HepG2 (cell line): ENCODE data around the gene PYGO2. TPM values are rescaled to one million over a fixed set of nuclear protein-coding genes. Genes with fewer than 3 reads are reported as not detected.

ENCODE experiments used
- DMAP1 ChIP-seq: IDR thresholded peaks from 2 replicates; pipeline ENCODE4 v1.6.1; 2016
- IRF9 ChIP-seq: sonication (generic); formaldehyde crosslinking; IDR thresholded peaks from 2 replicates; pipeline ENCODE4 v1.8.0; 2022; ENCODE audit warnings: missing genetic modification reagents, mild to moderate bottlenecking, borderline replicate concordance
- PRDM10 ChIP-seq: sonication (generic); formaldehyde crosslinking; IDR thresholded peaks from 2 replicates; pipeline ENCODE4 v1.4.0; 2020; ENCODE audit warnings: low read depth, missing genetic modification reagents
- SALL1 ChIP-seq: sonication (generic); formaldehyde crosslinking; IDR thresholded peaks from 2 replicates; pipeline ENCODE4 v1.8.0; 2022; ENCODE audit warnings: mild to moderate bottlenecking, missing genetic modification reagents
- ZBED4 ChIP-seq: sonication (generic); formaldehyde crosslinking; IDR thresholded peaks from 2 replicates; pipeline ENCODE4 v1.4.0; 2020; ENCODE audit warnings: missing genetic modification reagents, borderline replicate concordance
- ZBTB7B ChIP-seq: sonication (generic); formaldehyde crosslinking; IDR thresholded peaks from 2 replicates; pipeline ENCODE4 v1.4.0; 2020; ENCODE audit warnings: missing genetic modification reagents
- ZNF205 ChIP-seq: IDR thresholded peaks from 2 replicates; pipeline ENCODE4 v1.6.1; 2018; ENCODE audit warnings: missing biosample characterization, missing genetic modification reagents
- ZNF329 ChIP-seq: sonication (generic); formaldehyde crosslinking; IDR thresholded peaks from 2 replicates; pipeline ENCODE4 v1.9.0; 2021; ENCODE audit warnings: low read depth, mild to moderate bottlenecking, missing genetic modification reagents
- ZNF747 ChIP-seq: sonication (generic); formaldehyde crosslinking; IDR thresholded peaks from 2 replicates; pipeline ENCODE4 v1.8.1; 2023; ENCODE audit warnings: missing genetic modification reagents, mild to moderate bottlenecking, borderline replicate concordance
- polyA plus RNA-seq, 8 experiments: library from polyadenylated mRNA; depleted of rRNA in 3 of 8; stranded (reverse) in 7 of 8; unstranded in 1 of 8; fragments of >200 nt; fragmentation: Illumina TruSeq in 4 of 8; extraction: Trizol in 4 of 8; gene quantifications; 2 replicates each; pipeline versions ENCODE4 v1.2.1 to v1.2.3, GENCODE V29; 2011 to 2016; ENCODE audit warnings: low read depth in 4 of 8, missing spikeins in 1 of 8, mixed read lengths in 1 of 8; ENCODE audit not compliant: insufficient read depth in 1 of 8
- total RNA-seq, 5 experiments: library from RNA; depleted of rRNA; stranded (reverse); fragments of >200 nt; fragmentation: Illumina TruSeq; extraction: Trizol; gene quantifications; 2 replicates each; pipeline ENCODE4 v1.2.3, GENCODE V29; 2016; ENCODE audit warnings: low read depth in 1 of 5
- TF ChIP-seq, protein P1 (sequence below): sonication (generic); formaldehyde crosslinking; IDR thresholded peaks from 2 replicates; pipeline ENCODE4 v1.4.0; 2020; ENCODE audit warnings: low read depth, mild to moderate bottlenecking, missing genetic modification reagents
- TF ChIP-seq, protein P2 (sequence below): sonication (generic); formaldehyde crosslinking; conservative IDR thresholded peaks from 2 replicates; pipeline ENCODE4 v1.4.0; 2020; ENCODE audit warnings: mild to moderate bottlenecking, missing genetic modification reagents, moderate library complexity
- TF ChIP-seq, protein P3 (sequence below): sonication (generic); formaldehyde crosslinking; IDR thresholded peaks from 2 replicates; pipeline ENCODE4 v1.4.0; 2020; ENCODE audit warnings: missing genetic modification reagents

The PYGO2 gene
- total and polyA plus RNA-seq, 2 of the 13 experiments (the other 11 are each of a cell fraction or from before 2014, with no cell fraction given) = 20.3 to 21.8 TPM

DNA sequence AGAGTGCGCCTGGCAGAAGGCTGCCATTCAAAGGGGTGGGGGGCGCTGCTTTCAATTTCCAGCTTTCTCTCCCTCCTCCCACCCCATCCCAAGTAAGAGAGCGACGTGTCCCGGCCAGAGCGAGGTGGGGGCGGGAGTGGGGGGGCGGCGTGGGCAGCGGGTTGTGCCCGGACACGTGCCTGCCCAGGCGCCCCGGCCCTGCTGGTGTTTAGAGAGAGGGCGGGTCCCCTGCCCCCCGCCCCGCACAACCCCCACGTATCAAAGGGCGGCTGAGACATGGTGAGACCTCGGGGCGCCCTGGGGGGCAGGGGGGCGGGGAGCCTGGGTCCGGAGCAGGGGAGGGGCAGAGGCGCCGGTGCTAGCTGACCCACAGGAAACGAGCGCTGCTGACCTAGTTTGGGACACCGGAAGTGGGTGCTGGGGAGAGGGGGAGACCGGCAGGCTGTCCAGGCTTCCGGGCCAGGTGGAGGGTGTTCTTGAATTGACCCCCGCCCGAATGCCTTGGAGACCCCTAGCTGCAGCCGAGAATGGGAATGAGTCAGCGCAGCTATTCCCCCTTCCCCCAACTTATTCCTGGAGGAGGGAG, 42.3 kb upstream of the PYGO2 start (continued):
- TF ChIP-seq ZNF329 (CRISPR knock-in tag) (no peak), DMAP1 (CRISPR knock-in tag) (peak; percentile 80), SALL1 (CRISPR knock-in tag) (peak; percentile 33; the same call in 1 of the 2 replicates), ZNF747 (CRISPR knock-in tag) (no peak; the same call in 1 of the 2 replicates), ZBED4 (0 out of 2 replicates have a peak, but pooled peaks have one; percentile 22), IRF9 (CRISPR knock-in tag) (peak; percentile 45; the same call in 1 of the 2 replicates), ZBTB7B (CRISPR knock-in tag) (no peak; the same call in 1 of the 2 replicates), PRDM10 (CRISPR knock-in tag) (0 out of 2 replicates have a peak, but pooled peaks have one; percentile 23), ZNF205 (CRISPR knock-in tag) (0 out of 2 replicates have a peak, but pooled peaks have one; percentile 30)
- TF ChIP-seq, protein P1, sequence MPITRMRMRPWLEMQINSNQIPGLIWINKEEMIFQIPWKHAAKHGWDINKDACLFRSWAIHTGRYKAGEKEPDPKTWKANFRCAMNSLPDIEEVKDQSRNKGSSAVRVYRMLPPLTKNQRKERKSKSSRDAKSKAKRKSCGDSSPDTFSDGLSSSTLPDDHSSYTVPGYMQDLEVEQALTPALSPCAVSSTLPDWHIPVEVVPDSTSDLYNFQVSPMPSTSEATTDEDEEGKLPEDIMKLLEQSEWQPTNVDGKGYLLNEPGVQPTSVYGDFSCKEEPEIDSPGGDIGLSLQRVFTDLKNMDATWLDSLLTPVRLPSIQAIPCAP (CRISPR knock-in tag) = no peak
- TF ChIP-seq, protein P2, sequence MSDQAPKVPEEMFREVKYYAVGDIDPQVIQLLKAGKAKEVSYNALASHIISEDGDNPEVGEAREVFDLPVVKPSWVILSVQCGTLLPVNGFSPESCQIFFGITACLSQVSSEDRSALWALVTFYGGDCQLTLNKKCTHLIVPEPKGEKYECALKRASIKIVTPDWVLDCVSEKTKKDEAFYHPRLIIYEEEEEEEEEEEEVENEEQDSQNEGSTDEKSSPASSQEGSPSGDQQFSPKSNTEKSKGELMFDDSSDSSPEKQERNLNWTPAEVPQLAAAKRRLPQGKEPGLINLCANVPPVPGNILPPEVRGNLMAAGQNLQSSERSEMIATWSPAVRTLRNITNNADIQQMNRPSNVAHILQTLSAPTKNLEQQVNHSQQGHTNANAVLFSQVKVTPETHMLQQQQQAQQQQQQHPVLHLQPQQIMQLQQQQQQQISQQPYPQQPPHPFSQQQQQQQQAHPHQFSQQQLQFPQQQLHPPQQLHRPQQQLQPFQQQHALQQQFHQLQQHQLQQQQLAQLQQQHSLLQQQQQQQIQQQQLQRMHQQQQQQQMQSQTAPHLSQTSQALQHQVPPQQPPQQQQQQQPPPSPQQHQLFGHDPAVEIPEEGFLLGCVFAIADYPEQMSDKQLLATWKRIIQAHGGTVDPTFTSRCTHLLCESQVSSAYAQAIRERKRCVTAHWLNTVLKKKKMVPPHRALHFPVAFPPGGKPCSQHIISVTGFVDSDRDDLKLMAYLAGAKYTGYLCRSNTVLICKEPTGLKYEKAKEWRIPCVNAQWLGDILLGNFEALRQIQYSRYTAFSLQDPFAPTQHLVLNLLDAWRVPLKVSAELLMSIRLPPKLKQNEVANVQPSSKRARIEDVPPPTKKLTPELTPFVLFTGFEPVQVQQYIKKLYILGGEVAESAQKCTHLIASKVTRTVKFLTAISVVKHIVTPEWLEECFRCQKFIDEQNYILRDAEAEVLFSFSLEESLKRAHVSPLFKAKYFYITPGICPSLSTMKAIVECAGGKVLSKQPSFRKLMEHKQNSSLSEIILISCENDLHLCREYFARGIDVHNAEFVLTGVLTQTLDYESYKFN (CRISPR knock-in tag) = peak; percentile 61; the same call in 1 of the 2 replicates
- TF ChIP-seq, protein P3, sequence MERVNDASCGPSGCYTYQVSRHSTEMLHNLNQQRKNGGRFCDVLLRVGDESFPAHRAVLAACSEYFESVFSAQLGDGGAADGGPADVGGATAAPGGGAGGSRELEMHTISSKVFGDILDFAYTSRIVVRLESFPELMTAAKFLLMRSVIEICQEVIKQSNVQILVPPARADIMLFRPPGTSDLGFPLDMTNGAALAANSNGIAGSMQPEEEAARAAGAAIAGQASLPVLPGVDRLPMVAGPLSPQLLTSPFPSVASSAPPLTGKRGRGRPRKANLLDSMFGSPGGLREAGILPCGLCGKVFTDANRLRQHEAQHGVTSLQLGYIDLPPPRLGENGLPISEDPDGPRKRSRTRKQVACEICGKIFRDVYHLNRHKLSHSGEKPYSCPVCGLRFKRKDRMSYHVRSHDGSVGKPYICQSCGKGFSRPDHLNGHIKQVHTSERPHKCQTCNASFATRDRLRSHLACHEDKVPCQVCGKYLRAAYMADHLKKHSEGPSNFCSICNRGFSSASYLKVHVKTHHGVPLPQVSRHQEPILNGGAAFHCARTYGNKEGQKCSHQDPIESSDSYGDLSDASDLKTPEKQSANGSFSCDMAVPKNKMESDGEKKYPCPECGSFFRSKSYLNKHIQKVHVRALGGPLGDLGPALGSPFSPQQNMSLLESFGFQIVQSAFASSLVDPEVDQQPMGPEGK (CRISPR knock-in tag) = peak; percentile 99
